HG03571 (cell line): ENCODE measurements around the gene TCL1B.

Source experiments
- ATAC-seq: cut with Tn5 transposase; IDR thresholded peaks from one replicate; pipeline ENCODE4 v1.9.1; 2021; ENCODE audit not compliant: unreplicated experiment

The TCL1B gene

GRCh38 chr14:95700221-95700976 is 14.2 kb downstream of the TCL1B start:
- no peak for ATAC-seq

- no peak for ATAC-seq
These were observed 15.6 kb downstream of the TCL1B start for GRCh38 chr14:95701846-95702221.

- no peak for ATAC-seq
These were observed 17.1 kb downstream of the TCL1B start for GRCh38 chr14:95703341-95703740.

GRCh38 chr14:95703805-95704204 is 17.6 kb downstream of the TCL1B start:
- ATAC-seq, result no peak

GRCh38 chr14:95705518-95705917 is 19.3 kb downstream of the TCL1B start:
- ATAC-seq, result no peak

GRCh38 chr14:95707327-95707726 is 21.1 kb downstream of the TCL1B start:
- no peak for ATAC-seq

- no peak for ATAC-seq
These were observed 23.9 kb downstream of the TCL1B start for GRCh38 chr14:95710106-95710505.

GRCh38 chr14:95711476-95712176 is 25.4 kb downstream of the TCL1B start:
- ATAC-seq, result no peak

GRCh38 chr14:95712398-95712797 is 26.2 kb downstream of the TCL1B start:
- ATAC-seq, result no peak

GRCh38 chr14:95713596-95714371 is 27.6 kb downstream of the TCL1B start, which contains the start of gene TCL1A:
Gene TCL1A (minus strand): TSS chr14:95714125. CDS start chr14:95714066, 59 bp downstream.
- peak; percentile 89 for ATAC-seq

- no peak for ATAC-seq
These were observed 36.4 kb downstream of the TCL1B start for GRCh38 chr14:95722525-95723190.

GRCh38 chr14:95725685-95726336 is 39.6 kb downstream of the TCL1B start:
- ATAC-seq, result peak; percentile 73

GRCh38 chr14:95727056-95727700 is 41.0 kb downstream of the TCL1B start:
- ATAC-seq, result no peak

- ATAC-seq, result peak; percentile 51
These were observed 43.3 kb downstream of the TCL1B start for GRCh38 chr14:95729402-95730028.

- no peak for ATAC-seq
These were observed 43.9 kb downstream of the TCL1B start for GRCh38 chr14:95730126-95730525.

- ATAC-seq, result no peak
These were observed 47.0 kb downstream of the TCL1B start for GRCh38 chr14:95733212-95733611.

GRCh38 chr14:95739356-95739755 is 53.1 kb downstream of the TCL1B start:
- no peak for ATAC-seq

GRCh38 chr14:95741038-95741490 is 54.8 kb downstream of the TCL1B start:
- no peak for ATAC-seq

- ATAC-seq, result no peak
These were observed 55.6 kb downstream of the TCL1B start for GRCh38 chr14:95741781-95742180.
